HG02623 (cell line): ENCODE data around the gene ARHGEF3.

Source experiments
- ATAC-seq: cut with Tn5 transposase; IDR thresholded peaks from one replicate; pipeline ENCODE4 v1.9.1; 2021; ENCODE audit warnings: moderate library complexity; ENCODE audit not compliant: unreplicated experiment

The ARHGEF3 gene

DNA sequence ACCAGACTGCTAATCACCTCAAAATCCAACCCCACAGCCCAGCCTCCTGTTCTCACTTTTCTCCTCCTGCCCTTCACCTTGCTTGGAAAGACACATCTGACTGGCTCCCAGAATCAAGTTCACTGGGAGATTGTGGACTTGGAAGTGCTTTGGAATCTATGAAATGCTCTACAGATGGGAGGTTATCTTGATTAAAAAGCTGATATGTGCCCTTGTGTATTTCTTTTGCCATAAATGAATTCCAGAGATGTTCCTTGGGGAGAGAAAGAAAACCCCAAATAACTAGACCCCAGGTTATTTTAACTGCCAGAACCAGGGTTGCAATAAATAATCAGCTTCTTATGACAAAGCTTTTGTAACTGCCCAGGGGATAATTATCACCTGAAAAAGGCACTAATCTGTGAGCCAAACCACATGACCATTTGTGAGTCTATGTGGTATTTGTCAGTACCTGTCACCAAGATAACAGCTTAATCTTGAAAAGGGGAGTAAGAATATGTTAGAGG lies 21.7 kb upstream of the ARHGEF3 start:
- ATAC-seq = no peak

DNA sequence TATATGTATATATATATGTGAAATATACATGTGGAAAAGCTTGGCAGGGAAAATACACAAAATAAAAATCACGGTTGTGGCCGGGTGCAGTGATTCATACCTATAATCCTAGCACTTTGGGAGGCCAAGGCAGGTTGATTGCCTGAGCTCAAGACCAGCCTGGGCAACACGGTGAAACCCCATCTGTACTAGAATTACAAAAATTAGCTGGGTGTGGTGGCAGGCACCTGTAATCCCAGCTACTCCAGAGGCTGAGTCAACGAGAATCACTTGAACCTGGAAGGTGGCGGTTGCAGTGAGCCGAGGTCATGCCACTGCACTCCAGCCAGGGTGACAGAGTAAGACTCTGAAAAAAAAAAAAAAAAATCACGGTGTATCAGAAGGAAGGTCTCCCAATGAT lies 20.8 kb upstream of the ARHGEF3 start:
- ATAC-seq = no peak

DNA sequence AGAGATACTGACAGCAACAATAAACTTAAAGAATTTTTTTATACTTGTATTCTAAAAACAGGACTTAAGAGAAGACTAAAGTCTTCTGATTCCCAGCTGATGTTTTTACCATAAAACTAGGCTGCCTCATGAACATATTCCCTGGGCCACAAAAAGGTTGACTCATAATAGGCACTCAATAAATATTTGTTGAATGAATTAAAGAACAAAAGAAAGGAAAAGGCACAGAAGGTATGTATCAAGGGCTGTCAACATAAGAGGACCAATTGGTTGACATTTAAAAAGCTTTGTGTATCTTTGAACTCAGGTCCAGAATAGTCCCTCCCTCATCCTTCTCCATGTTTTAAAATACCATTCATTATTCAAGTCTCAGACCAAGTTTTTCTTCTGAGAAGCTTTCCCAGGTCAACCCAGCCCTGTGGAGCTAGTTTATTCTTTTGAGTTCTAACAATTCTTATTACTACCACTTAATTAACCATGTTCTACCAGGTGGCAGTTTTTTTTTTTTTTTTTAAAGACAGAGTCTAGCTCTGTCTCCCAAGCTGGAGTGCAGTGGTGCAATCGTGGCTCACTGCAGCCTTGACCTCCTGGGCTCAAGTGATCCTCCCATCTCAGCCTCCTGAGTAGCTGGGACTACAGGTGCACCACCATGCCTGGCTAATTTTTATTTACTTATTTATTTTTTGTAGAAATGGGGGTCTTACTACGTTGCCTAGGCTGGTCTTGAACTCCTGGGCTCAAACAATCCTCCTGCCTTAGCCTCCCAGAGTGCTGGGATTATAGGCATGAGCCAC lies 17.5 kb upstream of the ARHGEF3 start:
- ATAC-seq = no peak

DNA sequence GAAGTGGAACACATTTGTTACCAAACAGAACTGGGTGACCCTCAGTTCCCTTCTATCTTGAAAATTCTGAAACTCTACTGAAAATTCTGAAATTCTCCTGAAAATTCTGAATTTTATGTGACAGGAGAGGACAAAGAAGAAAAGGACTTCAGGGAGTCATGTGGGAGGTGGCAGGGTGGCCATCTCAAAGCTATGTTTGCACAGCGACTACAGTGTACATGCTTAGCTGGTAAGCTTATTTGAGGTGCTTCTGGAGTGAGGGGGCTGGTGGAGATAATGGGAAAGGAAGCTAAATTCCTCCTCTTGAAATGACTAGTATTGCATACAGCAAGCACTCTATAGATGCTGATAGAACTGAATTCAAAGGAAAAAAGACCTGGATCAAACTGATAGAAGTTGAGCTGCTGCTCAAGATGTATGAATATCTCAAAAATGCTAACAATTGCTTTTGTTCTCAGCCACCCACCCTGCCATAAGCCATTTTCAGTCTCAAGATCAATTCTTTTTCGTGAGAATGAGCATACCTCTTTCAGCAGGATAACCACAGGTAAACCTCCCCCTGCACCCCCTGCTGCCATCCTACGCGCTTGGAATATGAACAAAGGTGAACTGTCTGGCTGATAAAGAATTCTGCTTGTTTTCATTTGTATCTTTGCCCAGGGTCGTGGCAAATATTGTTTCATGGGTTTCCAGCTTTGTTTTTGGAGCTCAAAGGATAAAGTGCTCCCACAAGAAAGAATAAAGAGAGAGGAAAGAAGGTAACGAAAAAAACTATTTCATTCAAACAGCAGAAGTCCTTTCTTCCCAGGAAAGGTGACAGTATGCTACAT lies 16.6 kb upstream of the ARHGEF3 start:
- ATAC-seq = no peak

DNA sequence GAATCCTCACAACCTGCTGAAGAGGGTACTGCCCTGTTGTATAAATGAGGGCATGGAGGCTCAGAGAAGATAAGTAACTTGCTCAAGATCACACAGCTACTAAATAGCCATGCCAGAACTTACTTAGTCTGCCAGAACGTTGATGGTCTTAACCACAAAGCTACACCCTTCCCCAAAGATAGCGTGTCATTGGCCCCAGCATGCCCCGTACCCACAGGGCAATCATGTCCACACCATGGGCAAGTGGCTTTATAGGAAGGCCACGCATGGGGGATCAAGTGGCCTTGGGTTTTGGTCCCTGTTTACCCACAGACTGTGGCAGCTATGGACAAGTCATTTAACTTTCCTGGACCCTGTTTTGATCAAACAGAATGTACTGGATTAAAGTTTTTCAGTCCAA lies 15.9 kb upstream of the ARHGEF3 start:
- ATAC-seq = no peak

DNA sequence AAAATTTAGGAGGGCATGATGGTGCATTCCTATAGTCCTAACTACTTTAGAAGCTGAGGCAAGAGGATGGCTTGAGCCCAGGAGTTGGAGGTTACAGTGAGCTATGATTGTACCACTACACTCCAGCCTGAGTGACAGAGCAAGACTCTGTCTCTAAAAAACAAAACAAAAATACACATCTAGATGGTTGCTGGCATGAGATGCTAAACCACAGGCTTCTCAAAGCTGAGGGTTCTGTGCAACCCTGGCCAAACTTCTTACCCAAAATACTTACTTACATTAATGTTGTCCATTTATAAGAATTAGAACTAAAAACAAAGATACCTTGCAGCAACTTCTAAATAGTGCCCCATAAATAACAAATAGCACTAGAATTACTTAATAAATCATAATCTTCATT lies 14.3 kb upstream of the ARHGEF3 start:
- ATAC-seq = no peak

DNA sequence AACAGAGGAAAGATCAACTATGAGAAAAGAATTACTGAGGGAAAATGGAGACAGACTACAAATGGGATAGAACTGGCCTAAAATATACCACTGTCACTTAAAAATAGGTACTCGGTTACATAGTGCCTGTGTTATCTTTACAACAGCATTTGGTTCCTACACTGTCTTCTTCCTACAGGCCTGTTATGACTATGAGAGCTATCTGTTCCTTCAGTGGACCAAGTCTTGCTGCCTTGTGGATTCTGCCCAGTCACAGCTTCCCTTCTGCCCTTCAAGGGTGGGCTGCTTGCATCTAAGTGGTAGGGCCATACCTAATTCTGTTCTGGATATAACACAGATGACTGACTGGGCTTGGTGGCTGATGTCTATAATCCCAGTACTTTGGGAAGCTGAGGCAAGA lies 13.8 kb upstream of the ARHGEF3 start:
- ATAC-seq = no peak

DNA sequence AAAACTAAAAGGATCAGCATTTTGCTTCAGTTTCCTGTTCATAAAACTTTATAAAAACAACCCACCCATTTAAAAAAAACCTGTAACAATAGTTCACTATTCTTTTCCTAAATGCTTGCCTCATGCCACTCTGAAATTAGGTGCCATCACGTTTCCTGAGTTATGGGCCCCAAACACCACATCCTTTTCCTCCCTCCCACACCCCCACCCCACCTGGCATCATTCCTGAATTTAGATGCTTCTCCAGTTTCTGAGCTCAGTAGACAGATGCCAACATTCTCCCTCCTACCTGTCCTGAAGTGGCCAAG lies 11.9 kb upstream of the ARHGEF3 start:
- no peak for ATAC-seq

DNA sequence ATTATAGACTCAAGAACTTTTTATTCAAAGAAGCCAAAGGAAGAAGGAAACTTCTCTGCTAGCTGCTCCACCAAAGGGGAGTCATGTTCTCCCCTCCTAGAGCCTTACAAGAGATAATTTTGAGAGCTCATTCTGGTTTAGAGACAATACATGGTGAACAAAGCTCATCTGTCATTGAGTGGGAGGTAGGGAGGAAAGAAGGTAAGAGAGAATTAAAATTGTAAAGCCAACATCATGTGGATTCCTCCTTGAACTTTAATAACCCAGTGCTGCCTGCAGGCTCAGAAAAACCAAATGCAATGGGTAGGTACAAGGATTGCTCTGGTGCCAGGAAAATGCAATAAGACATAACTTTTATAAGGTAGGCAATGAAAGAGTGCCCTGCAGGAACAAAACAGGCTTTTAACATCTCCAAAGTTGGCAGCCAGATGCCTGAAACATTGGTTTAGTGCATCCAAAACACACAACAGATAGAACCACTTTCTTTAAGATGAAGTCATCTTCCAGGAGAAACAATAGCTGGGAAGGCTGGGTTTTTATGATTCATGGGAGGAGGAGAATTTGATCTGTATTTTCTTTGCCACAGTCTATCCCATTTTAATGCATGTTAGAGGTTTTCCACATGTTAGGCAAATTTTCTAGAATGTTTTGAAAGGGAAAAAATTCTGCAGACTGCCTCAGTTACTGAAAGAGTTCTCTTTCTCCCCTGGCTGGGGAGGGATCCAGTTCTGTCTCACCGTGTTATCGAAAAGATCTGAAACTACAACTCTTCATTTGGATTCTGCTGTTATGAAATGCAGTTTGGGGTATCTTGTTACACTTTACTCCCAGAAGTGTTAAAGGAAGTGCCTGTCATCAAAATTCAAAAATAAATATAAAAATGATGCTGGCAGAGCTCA lies 11.3 kb upstream of the ARHGEF3 start:
- no peak for ATAC-seq

DNA sequence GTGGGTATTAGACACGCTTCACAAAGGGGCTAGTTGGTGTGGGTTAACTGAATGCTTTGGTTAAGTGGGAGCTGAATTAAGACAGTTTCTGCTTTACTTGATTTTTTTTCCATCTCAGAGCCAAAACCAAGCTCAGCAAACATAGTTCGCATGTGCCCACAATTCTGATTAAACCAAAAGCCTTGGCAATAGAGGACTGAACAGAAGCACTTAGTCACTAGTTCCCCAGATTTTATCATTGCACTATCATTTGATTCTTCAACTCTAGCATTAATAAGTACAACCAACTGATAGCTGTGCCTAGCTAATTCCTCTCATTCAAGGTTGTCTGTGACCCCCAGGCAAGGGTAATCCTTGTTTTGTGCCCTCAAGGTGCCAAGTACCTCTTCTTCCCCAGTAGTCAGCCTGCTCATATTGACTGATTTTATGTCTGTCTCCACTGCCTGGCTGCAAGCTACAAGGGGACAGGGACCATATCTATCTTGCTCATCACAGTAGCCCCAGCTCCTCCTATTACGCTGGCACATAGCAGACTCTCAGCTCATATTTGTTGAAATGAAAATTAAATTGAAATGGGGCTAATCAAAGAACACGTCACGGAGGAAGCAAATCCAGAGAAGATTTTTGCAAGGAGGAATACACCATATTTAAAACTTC lies 9.9 kb upstream of the ARHGEF3 start:
- ATAC-seq = no peak

DNA sequence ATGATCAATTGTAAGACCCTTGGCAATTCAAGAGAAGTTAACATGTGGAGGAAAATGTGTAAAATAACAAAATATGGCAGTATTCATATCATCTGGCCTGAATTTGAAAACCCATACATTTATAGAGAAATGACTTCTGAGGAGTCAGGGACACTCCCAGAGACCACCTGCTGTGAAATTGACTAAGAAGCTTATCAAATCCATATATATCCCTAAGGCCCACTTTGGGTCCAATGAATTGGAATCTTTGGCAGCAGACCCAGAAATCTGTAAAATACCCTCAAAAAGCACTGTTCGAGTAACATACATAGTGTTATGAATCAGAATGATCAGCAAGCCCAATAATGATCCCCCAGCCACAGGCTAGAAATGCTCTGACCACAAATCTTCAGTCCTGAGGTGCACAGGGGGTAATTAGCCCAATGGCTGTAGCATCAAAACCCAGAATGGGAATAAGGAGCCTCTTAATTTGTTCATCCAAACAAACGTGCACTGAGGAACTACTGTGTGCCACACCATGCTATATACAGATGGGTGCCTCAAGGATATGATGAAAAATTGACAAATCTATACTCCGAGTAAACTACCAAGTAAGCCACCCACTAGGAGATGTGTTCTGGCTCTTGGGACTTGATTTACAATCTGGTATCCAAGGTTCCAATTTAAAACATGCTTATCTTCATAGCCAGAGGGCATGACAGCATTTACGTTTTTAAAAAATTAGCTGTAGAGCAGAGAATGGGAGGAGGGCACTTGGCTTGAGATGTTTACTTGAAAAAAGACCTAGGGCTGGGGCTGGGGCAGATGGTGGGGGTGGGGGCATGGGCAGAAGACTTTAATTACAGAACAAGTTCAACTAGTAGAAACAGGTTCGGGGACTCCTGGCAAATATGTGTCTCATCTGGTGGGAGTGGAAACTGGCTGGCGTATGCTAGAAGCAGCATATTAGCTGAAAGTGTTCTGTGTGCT lies 9.1 kb upstream of the ARHGEF3 start:
- no peak for ATAC-seq

DNA sequence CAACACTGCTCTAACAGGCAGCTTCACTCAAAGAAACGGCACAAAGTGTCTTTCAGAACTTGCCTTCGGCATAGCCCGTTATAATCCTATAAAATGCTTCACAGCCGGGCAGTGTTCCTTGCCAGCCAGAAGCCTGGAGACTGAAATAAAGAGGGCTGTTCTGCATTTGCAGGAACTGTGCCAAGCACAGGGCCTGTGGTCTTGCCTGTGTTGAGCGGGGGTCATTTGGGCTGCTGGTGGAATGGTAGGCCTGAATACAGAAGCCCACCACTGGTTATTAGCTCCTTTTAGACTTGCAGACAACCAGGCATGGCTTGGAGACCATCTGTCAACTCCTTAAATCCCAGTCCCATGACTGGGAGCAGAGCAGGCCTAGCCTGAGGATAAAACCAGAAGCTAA lies 4.7 kb upstream of the ARHGEF3 start:
- no peak for ATAC-seq

DNA sequence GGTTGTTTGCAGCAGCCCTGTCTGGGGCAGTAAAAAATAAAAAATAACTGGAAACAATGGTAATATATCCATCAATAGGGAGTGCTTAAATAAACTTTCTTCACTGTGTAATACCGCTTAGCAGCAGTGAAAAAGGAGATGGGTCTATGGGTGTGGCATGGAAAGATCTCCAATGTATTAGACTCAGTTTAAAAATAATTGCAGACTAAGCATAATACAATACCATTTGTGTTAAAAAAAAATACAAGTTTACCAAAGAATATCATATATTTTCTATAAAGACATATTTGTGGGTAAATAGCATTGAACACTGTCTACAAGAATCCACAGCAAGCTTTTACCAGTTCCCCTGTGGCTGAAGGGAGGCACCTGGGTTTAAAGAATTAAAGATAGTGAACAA lies 1.0 kb upstream of the ARHGEF3 start:
- no peak for ATAC-seq

DNA sequence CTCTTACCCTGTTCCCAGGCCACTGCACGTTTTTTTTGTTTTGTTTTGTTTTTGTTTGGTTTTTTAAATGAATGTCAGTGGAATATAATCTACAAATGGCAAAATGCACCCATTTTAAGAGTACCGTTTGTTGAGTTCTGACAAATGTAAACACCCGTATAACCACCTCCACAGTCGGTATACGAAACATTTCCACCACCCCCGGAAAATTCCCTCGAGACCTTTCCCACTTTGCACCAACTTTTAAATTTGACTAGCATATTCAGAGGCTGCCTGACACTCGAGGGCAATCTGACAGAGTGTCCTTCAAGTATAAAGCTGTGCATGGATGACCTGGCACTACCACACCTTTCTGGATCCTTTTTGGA lies 613 bp upstream of the ARHGEF3 start:
- ATAC-seq = no peak

DNA sequence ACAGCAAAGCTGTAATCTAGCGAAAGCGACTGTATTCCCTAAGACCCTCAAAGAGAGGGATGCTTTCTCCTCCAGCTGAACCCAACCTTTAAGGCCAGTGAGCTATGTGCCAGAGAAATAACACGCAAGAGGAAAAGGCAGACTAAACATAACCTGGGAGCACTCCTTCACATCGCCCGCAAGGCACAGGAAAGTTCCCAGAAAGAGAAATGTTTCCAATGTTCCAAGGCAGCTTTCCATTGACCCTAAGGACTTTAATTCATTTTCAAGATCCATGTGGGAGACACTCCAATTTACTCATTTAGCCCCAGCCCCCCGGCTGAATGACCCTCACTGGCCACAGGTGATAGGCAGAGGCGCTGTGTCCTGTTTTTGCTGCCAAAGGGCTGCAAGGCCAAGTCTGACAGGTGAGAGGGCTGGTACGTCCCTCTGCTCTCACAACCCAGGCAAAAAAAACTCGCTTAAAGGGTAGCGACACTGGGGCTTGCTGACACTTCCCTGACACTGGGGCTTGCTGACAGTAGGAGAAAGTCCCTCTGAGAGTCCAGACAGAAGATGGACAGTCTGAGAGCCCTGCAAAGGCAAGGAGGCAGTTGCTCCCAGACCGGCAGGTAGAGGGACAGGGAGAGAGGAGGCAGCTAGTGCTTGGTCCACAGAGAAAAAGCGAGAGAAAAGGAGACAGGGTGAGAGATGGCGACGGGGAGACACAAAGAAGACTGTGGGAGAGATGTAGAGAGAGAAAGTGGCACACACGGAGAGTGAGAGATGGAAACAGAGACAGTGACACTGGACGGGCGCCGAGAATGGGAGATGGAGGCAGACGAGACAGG lies 702 bp downstream of the ARHGEF3 start:
- no peak for ATAC-seq

DNA sequence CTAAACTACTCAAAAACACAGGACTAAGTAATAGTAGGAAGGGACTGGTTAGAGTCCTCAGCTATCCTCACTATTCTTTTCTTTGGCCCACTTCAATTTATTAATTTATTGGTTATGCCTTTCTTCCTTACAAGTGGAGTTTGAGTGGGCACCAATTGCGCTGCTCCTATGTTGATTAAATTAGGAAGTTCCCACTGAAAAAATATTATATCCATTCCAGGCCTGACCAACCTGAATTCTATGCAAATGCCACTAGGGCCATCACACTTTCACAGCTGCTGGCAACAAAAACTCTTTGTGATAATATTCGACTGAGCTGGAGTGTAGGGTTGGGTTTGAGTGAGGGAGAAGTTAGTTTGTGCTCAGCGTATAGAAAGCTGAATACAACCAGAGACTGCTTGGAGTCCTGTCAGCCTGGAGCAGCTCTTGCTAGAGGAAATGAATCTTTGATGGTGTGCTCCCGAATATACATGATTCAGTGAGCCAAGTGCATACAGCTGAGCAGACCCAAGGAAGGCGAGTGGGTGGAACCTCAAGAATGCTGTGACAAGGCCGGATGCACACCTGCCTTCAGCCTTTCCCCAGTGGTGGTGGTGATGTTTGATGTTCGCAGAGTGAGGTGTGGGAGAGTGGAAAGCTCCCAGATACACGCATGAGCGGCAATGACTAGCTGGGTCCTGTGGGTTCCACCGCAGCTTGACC lies 1.5 kb downstream of the ARHGEF3 start:
- ATAC-seq = peak; percentile 32

DNA sequence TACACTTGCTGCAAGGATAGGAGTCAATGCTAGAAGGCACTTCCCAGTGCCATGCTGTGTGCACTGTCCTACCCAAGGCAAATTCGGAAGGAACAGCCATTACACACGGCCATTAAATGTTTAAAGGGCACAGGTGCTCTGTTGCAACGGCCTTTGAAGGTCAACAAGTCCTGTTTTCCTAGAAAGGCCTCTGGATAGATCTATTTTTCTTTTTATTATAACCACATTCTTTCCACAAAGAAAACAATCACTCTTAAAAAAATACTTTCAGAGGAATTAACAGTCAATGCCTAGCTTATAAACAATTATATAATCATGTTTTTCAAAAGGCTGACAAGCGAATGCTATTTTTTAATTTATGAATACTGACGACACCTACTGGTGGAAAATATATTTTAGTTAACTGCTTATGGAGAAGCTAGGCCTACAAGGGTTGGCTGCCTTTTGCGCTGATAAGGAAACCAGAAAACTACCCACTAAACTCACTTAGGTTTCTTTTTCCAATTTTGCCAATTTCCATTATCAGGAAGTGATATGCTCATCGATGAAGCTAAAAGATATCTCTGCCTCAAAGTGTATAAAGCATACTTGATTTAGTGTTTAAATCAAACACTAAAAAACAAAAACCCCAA lies 2.4 kb downstream of the ARHGEF3 start:
- ATAC-seq = no peak

DNA sequence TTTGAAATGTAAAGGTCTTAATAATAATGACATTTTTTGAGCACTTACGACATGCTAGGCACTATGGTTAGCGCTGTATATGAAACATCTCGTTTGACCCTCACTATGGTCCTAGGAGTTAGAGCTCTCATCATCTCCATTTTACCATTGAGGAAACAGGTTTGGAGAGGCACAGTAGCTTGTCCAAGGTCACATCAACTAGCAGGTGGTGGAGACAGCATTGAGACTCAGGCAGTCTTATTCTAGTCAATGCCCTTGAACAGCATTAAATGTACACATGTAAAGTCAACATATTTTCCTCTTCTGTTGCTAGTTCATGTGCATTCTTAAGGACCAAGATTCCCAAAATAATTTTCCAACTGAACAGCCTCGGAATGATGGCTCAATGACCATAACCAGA lies 4.8 kb downstream of the ARHGEF3 start:
- no peak for ATAC-seq
